B cell (primary cell): ENCODE measurements around the gene CCPG1. TPM values are rescaled to one million over a fixed set of nuclear protein-coding genes. Genes with fewer than 3 reads are reported as not detected.

Experiments used
- ATAC-seq: fragments of 200-7000 bp; cut with Tn5 transposase; one replicate; pipeline ENCODE4 v1.10.0; 2021; ENCODE audit warnings: low read depth, mild to moderate bottlenecking, moderate number of reproducible peaks, moderate library complexity
- CTCF ChIA-PET: fragments of 350-600 bp; sonication (Branson Sonifier 250); formaldehyde crosslinking; loops from one replicate; lab custom pipeline; 2021; ENCODE audit warnings: antibody characterized with exemption, inconsistent platforms; lab: Charles Lee
- POLR2A ChIA-PET: fragments of 350-600 bp; sonication (Branson Sonifier 250); formaldehyde crosslinking; loops from one replicate; lab custom pipeline; 2021; ENCODE audit warnings: antibody characterized with exemption; lab: Charles Lee
- DNase-seq: peaks from one replicate; pipeline ENCODE4 v3.0.0; 2013
- H2AFZ ChIP-seq: 2 replicates; pipeline ENCODE4 v1.6.1; 2012; ENCODE audit warnings: mild to moderate bottlenecking, low read depth, low read length; ENCODE audit not compliant: insufficient read depth, poor library complexity, severe bottlenecking
- H3K27ac ChIP-seq, 2 donors: 1 replicate in 1 of 2; 2 replicates in 1 of 2; pipeline ENCODE4 v1.5.1; 2012 to 2013; ENCODE audit warnings: low read length in 2 of 2, mild to moderate bottlenecking in 2 of 2, moderate library complexity in 1 of 2
- H3K27me3 ChIP-seq, 4 experiments: fragments of 200-600 bp in 1 of 4; sonication (generic) in 1 of 4; replicated peaks in 1 of 4; 1 replicate in 2 of 4; 2 replicates in 2 of 4; pipeline versions ENCODE4 v1.6.1 to v1.7.0; 2013 to 2016; ENCODE audit warnings: low read length in 3 of 4, mild to moderate bottlenecking in 2 of 4, mixed read lengths in 1 of 4, moderate library complexity in 1 of 4; ENCODE audit not compliant: insufficient read depth in 4 of 4, control insufficient read depth in 3 of 4; ENCODE audit errors: control extremely low read depth in 1 of 4
- H3K36me3 ChIP-seq, 2 experiments: replicated peaks in 1 of 2; 1 replicate in 1 of 2; 2 replicates in 1 of 2; pipeline versions ENCODE4 v1.6.1 to v1.7.1; 2013; ENCODE audit warnings: low read length in 1 of 2; ENCODE audit not compliant: insufficient read depth in 2 of 2, control insufficient read depth in 1 of 2; ENCODE audit errors: control extremely low read depth in 1 of 2, extremely low read depth in 1 of 2
- H3K4me1 ChIP-seq, 2 donors: fragments of 200-600 bp in 1 of 2; sonication (generic) in 1 of 2; 1 replicate in 1 of 2; 2 replicates in 1 of 2; pipeline versions ENCODE4 v1.5.1 to v1.6.1; 2013 to 2017; ENCODE audit warnings: low read length in 2 of 2; ENCODE audit not compliant: control insufficient read depth in 2 of 2, insufficient read depth in 2 of 2
- H3K4me2 ChIP-seq: replicated peaks from 2 replicates; pipeline ENCODE3; 2012; ENCODE audit warnings: mild to moderate bottlenecking, low read depth, low read length; ENCODE audit not compliant: poor library complexity, severe bottlenecking
- H3K4me3 ChIP-seq, 5 experiments: fragments of 200-600 bp in 1 of 5; sonication (generic) in 1 of 5; 1 replicate in 3 of 5; 2 replicates in 2 of 5; pipeline versions ENCODE4 v1.5.1 to v1.7.0; 2011 to 2016; ENCODE audit warnings: low read length in 4 of 5, mild to moderate bottlenecking in 4 of 5, low read depth in 2 of 5, control low read depth in 1 of 5, moderate library complexity in 1 of 5; ENCODE audit not compliant: insufficient read depth in 1 of 5; ENCODE audit errors: control extremely low read depth in 1 of 5, extremely low read depth in 1 of 5
- H3K79me2 ChIP-seq: fragments of 200-600 bp; sonication (generic); one replicate; pipeline ENCODE4 v1.6.0; 2016; ENCODE audit warnings: low read length; ENCODE audit not compliant: control insufficient read depth, insufficient read depth
- H3K9ac ChIP-seq: fragments of 200-600 bp; sonication (generic); 2 replicates; pipeline ENCODE4 v1.6.1; 2017; ENCODE audit warnings: mild to moderate bottlenecking, low read length, moderate library complexity
- H3K9me3 ChIP-seq, 3 donors: one replicate each; pipeline versions ENCODE4 v1.6.1 to v1.7.1; 2013; ENCODE audit warnings: low read length in 2 of 3; ENCODE audit not compliant: control insufficient read depth in 2 of 3, insufficient read depth in 1 of 3; ENCODE audit errors: control extremely low read depth in 1 of 3
- H4K20me1 ChIP-seq: 2 replicates; pipeline ENCODE4 v1.6.0; 2012; ENCODE audit warnings: mild to moderate bottlenecking, low read length; ENCODE audit not compliant: insufficient read depth, control insufficient read depth, poor library complexity, severe bottlenecking
- H3K27ac Mint-ChIP-seq: one replicate; pipeline ENCODE4 v1.8.0; 2021; ENCODE audit warnings: mixed read lengths
- H3K27me3 Mint-ChIP-seq: one replicate; pipeline ENCODE4 v1.8.0; 2021; ENCODE audit warnings: mixed read lengths
- H3K4me1 Mint-ChIP-seq: one replicate; pipeline ENCODE4 v1.8.0; 2021; ENCODE audit warnings: mixed read lengths
- H3K4me3 Mint-ChIP-seq: one replicate; pipeline ENCODE4 v1.8.0; 2021; ENCODE audit warnings: mixed read lengths
- H3K9me3 Mint-ChIP-seq: one replicate; pipeline ENCODE4 v1.8.0; 2022; ENCODE audit warnings: mixed read lengths; ENCODE audit not compliant: insufficient read depth
- EZH2 ChIP-seq: IDR thresholded peaks from 2 replicates; pipeline ENCODE4 v1.6.1; 2012; ENCODE audit warnings: borderline replicate concordance, low read depth, mild to moderate bottlenecking, moderate library complexity, low read length; ENCODE audit not compliant: insufficient read depth, poor library complexity, severe bottlenecking
- WGBS: methylation state at CpG from one replicate; pipeline ENCODE4 v1.1.5; 2013; ENCODE audit warnings: missing lambda C conversion rate; ENCODE audit not compliant: insufficient coverage; 5-methylcytosine and 5-hydroxymethylcytosine counted together
- intact Hi-C: fragments of 100-400 bp; cut with micrococcal nuclease; formaldehyde crosslinking; loops from one replicate; pipeline ENCODE4 v1.10.0; 2022
- polyA plus RNA-seq: library from polyadenylated mRNA; depleted of rRNA; stranded (reverse); fragments of >200 nt; gene quantifications from 2 replicates; pipeline ENCODE4 v1.2.3, GENCODE V29; 2012
- total RNA-seq, 2 donors: library from RNA; stranded (reverse); fragments of 120-200 nt in 1 of 2; gene quantifications; 1 replicate in 1 of 2; 2 replicates in 1 of 2; pipeline versions ENCODE4 v1.2.3 to v1.2.4, GENCODE V29; 2013 to 2022
- TF ChIP-seq, protein P1 (sequence below): fragments of 200-600 bp; IDR thresholded peaks from one replicate; pipeline ENCODE4 v1.8.0; 2022; ENCODE audit warnings: antibody characterized with exemption, mild to moderate bottlenecking

CCPG1 gene
- total and polyA plus RNA-seq, 2 donors (not counting 1 experiment from before 2014, with no cell fraction given): 3.5 to 32.1 TPM

DNA sequence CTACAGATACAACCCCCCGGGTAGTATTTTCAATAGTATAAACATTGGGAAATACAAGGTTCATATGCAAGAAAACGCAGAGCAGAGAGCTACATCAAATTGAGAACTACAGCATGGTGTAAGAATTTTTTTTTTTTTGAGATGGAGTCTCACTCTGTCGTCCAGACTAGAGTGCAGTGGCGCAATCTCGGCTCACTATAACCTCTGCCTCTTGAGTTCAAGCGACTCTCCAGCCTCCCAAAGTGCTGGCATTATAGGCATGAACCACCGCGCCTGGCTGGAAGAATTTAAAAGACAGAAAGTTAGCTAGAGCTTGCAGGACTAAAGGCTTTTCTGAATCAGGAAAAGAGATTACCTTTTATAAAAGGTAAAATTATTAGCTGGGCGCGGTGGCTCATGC is 47.1 kb downstream of the CCPG1 start:
- Histone ChIP-seq H4K20me1 (no peaks in the 10 kb centered on the region), H3K27me3 (no peaks in the 10 kb centered on the region), H3K4me3 (no peak overlapping the region), H3K27ac (no peak overlapping the region), H3K79me2 (no peaks in the 10 kb centered on the region), H3K9ac (no peak overlapping the region), H2AFZ (no peak overlapping the region), H3K9me3 (no peaks in the 10 kb centered on the region), H3K4me2 (no peak overlapping the region), H3K4me1 (no peaks in the 10 kb centered on the region), H3K36me3 (peaks cover 3 to 17% of the 10 kb centered on the region in 2 experiments)
- Mint-ChIP-seq H3K27me3 (no peaks in the 10 kb centered on the region), H3K4me3 (no peak overlapping the region), H3K4me1 (peaks cover 2% of the 10 kb centered on the region), H3K9me3 (no peaks in the 10 kb centered on the region), H3K27ac (no peak overlapping the region)
- no peak for ATAC-seq
- POLR2A ChIA-PET: no interaction called here
- TF ChIP-seq, protein P1, sequence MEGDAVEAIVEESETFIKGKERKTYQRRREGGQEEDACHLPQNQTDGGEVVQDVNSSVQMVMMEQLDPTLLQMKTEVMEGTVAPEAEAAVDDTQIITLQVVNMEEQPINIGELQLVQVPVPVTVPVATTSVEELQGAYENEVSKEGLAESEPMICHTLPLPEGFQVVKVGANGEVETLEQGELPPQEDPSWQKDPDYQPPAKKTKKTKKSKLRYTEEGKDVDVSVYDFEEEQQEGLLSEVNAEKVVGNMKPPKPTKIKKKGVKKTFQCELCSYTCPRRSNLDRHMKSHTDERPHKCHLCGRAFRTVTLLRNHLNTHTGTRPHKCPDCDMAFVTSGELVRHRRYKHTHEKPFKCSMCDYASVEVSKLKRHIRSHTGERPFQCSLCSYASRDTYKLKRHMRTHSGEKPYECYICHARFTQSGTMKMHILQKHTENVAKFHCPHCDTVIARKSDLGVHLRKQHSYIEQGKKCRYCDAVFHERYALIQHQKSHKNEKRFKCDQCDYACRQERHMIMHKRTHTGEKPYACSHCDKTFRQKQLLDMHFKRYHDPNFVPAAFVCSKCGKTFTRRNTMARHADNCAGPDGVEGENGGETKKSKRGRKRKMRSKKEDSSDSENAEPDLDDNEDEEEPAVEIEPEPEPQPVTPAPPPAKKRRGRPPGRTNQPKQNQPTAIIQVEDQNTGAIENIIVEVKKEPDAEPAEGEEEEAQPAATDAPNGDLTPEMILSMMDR: no peak
- no peak for TF ChIP-seq EZH2
- no peak for DNase-seq
- CTCF ChIA-PET: interaction anchor here (0.6 to 0.9 kb wide), 2 partner anchors 75 to 773 kb away, joined by 3 to 4 read pairs; no protein-coding TSS in a partner anchor
- WGBS: no CpG with 5 or more reads among the region's 10 CpGs
- intact Hi-C loops: no loop called here

DNA sequence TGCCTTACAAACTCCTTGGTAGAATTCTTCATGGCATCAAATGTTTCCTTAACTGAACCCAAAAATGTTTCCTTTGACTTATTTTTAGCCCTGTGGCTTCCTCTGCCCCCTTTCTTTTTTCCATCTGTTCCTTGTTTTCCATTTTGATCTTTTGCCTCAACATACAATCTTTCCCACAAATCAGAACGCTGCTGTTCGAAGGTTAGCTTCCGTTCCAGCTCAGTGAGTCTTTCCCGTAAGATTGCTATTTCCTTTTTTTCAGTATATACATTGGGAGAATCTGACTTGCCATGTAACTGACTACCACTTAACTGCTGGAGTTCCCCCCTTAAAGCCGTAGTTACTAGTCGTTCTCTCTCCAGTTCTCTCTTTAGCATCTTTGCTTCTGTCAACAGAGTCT is 47.9 kb downstream of the CCPG1 start:
- TF ChIP-seq, protein P1: no peak
- no peak for TF ChIP-seq EZH2
- no peaks in the 10 kb centered on the region for H3K4me1 ChIP-seq
- 13% methylated on average over 2 of the region's 6 CpGs for WGBS
- no peaks in the 10 kb centered on the region for H3K79me2 ChIP-seq
- H4K20me1 ChIP-seq: no peaks in the 10 kb centered on the region
- no peak overlapping the region for H3K9ac ChIP-seq
- ChIA-PET POLR2A (no interaction called here), CTCF (interaction anchor here (0.9 kb wide), 1 partner anchor 75 kb away, joined by 4 read pairs; no protein-coding TSS in a partner anchor)
- intact Hi-C loops: no loop called here
- H3K9me3 Mint-ChIP-seq: no peaks in the 10 kb centered on the region
- no peak overlapping the region for H2AFZ ChIP-seq
- H3K36me3 ChIP-seq: peaks cover 3 to 17% of the 10 kb centered on the region in 2 experiments
- H3K27ac ChIP-seq: peak overlapping the region in 1 of 2 donors; percentile 32
- no peaks in the 10 kb centered on the region for H3K9me3 ChIP-seq
- no peak overlapping the region for H3K4me3 Mint-ChIP-seq
- H3K27me3 ChIP-seq: no peaks in the 10 kb centered on the region
- no peak overlapping the region for H3K4me2 ChIP-seq
- H3K27ac Mint-ChIP-seq: no peak overlapping the region
- no peak overlapping the region for H3K4me3 ChIP-seq
- no peak for DNase-seq
- no peak for ATAC-seq
- no peaks in the 10 kb centered on the region for H3K27me3 Mint-ChIP-seq
- H3K4me1 Mint-ChIP-seq: peaks cover 2% of the 10 kb centered on the region
